ENCODE measurements around the gene CHTF8.

The CHTF8 gene

GRCh38 chr16:69169607-69170352, 37.4 kb upstream of the CHTF8 start:
- POLR2A ChIA-PET, result interaction anchor here (0.6 kb wide), 1 partner anchor 656 kb away, joined by 11 read pairs; no protein-coding TSS in a partner anchor
- no CpG with 5 or more reads among the region's 6 CpGs for WGBS (ENCODE audit: insufficient coverage)
- Histone ChIP-seq H3K27ac (ENCODE audit: insufficient read depth in 1 of 2, low read depth in 1 of 2, low read length in 2 of 2, poor library complexity in 1 of 2, severe bottlenecking in 2 of 2) (no peak overlapping the region), H3K9me3 (ENCODE audit: control extremely low read depth in 1 of 5, control insufficient read depth in 4 of 5, insufficient read depth in 2 of 5, low read depth in 1 of 5, low read length in 4 of 5) (no peaks in the 10 kb centered on the region), H3K27me3 (replicated peaks in 2 of 5; ENCODE audit: control insufficient read depth in 4 of 5, insufficient read depth in 5 of 5, low read length in 4 of 5) (peaks cover 0 to 12% (median 0%) of the 10 kb centered on the region in 5 experiments), H3K4me3 (ENCODE audit: control insufficient read depth in 1 of 7, extremely low read depth in 1 of 7, insufficient read depth in 4 of 7, low read depth in 2 of 7, low read length in 6 of 7) (no peak overlapping the region), H3K4me1 (ENCODE audit: control extremely low read depth in 1 of 4, control insufficient read depth in 4 of 4, insufficient read depth in 4 of 4, low read length in 3 of 4) (peaks cover 0 to 14% (median under 1%) of the 10 kb centered on the region in 4 experiments), H3K36me3 (ENCODE audit: control insufficient read depth in 4 of 4, insufficient read depth in 4 of 4, low read length in 3 of 4) (peaks cover 11 to 52% (median 37%) of the 10 kb centered on the region in 4 experiments)
- no peak for DNase-seq
- CTCF ChIA-PET, result interaction anchor here (1.5 to 2.3 kb wide), 2 partner anchors 20 to 115 kb away, joined by 6 to 7 read pairs; no protein-coding TSS in a partner anchor

- Histone ChIP-seq H3K27me3 (replicated peaks in 2 of 5; ENCODE audit: control insufficient read depth in 4 of 5, insufficient read depth in 5 of 5, low read length in 4 of 5) (peaks cover 0 to 12% (median 0%) of the 10 kb centered on the region in 5 experiments), H3K4me1 (ENCODE audit: control extremely low read depth in 1 of 4, control insufficient read depth in 4 of 4, insufficient read depth in 4 of 4, low read length in 3 of 4) (peaks cover 0 to 14% (median under 1%) of the 10 kb centered on the region in 4 experiments), H3K36me3 (ENCODE audit: control insufficient read depth in 4 of 4, insufficient read depth in 4 of 4, low read length in 3 of 4) (peaks cover 17 to 55% (median 39%) of the 10 kb centered on the region in 4 experiments), H3K4me3 (ENCODE audit: control insufficient read depth in 1 of 7, extremely low read depth in 1 of 7, insufficient read depth in 4 of 7, low read depth in 2 of 7, low read length in 6 of 7) (no peak overlapping the region), H3K9me3 (ENCODE audit: control extremely low read depth in 1 of 5, control insufficient read depth in 4 of 5, insufficient read depth in 2 of 5, low read depth in 1 of 5, low read length in 4 of 5) (no peaks in the 10 kb centered on the region), H3K27ac (ENCODE audit: insufficient read depth in 1 of 2, low read depth in 1 of 2, low read length in 2 of 2, poor library complexity in 1 of 2, severe bottlenecking in 2 of 2) (no peak overlapping the region)
- ChIA-PET POLR2A (no interaction called here), CTCF (interaction anchor here (1.5 kb wide), 1 partner anchor 19 kb away, joined by 6 read pairs; no protein-coding TSS in a partner anchor)
- WGBS (ENCODE audit: insufficient coverage), result 97% methylated on average over 4 of the region's 4 CpGs
- DNase-seq, result no peak
These were observed 36.7 kb upstream of the CHTF8 start for GRCh38 chr16:69169051-69169450.

GRCh38 chr16:69166946-69167930, 34.9 kb upstream of the CHTF8 start:
- Histone ChIP-seq H3K4me3 (ENCODE audit: control insufficient read depth in 1 of 7, extremely low read depth in 1 of 7, insufficient read depth in 4 of 7, low read depth in 2 of 7, low read length in 6 of 7) (no peak overlapping the region), H3K27me3 (replicated peaks in 2 of 5; ENCODE audit: control insufficient read depth in 4 of 5, insufficient read depth in 5 of 5, low read length in 4 of 5) (peaks cover 0 to 10% (median 0%) of the 10 kb centered on the region in 5 experiments), H3K27ac (ENCODE audit: insufficient read depth in 1 of 2, low read depth in 1 of 2, low read length in 2 of 2, poor library complexity in 1 of 2, severe bottlenecking in 2 of 2) (no peak overlapping the region), H3K4me1 (ENCODE audit: control extremely low read depth in 1 of 4, control insufficient read depth in 4 of 4, insufficient read depth in 4 of 4, low read length in 3 of 4) (peaks cover 0 to 14% (median under 1%) of the 10 kb centered on the region in 4 experiments), H3K36me3 (ENCODE audit: control insufficient read depth in 4 of 4, insufficient read depth in 4 of 4, low read length in 3 of 4) (peaks cover 24 to 65% (median 46%) of the 10 kb centered on the region in 4 experiments), H3K9me3 (ENCODE audit: control extremely low read depth in 1 of 5, control insufficient read depth in 4 of 5, insufficient read depth in 2 of 5, low read depth in 1 of 5, low read length in 4 of 5) (no peaks in the 10 kb centered on the region)
- 100% methylated on average over 4 of the region's 7 CpGs for WGBS (ENCODE audit: insufficient coverage)
- ChIA-PET POLR2A (no interaction called here), CTCF (interaction anchor here (0.7 to 1.4 kb wide), 4 partner anchors 14 to 118 kb away, joined by 3 to 4 read pairs (median 4); no protein-coding TSS in a partner anchor)
- DNase-seq, result no peak

- H3K4me3 ChIP-seq (ENCODE audit: control insufficient read depth in 1 of 7, extremely low read depth in 1 of 7, insufficient read depth in 4 of 7, low read depth in 2 of 7, low read length in 6 of 7), result no peak overlapping the region
- H3K9me3 ChIP-seq (ENCODE audit: control extremely low read depth in 1 of 5, control insufficient read depth in 4 of 5, insufficient read depth in 2 of 5, low read depth in 1 of 5, low read length in 4 of 5), result no peaks in the 10 kb centered on the region
- WGBS (ENCODE audit: insufficient coverage), result 100% methylated on average over 5 of the region's 8 CpGs
- peaks cover 0 to 10% (median under 1%) of the 10 kb centered on the region in 4 experiments for H3K4me1 ChIP-seq (ENCODE audit: control extremely low read depth in 1 of 4, control insufficient read depth in 4 of 4, insufficient read depth in 4 of 4, low read length in 3 of 4)
- ChIA-PET POLR2A (no interaction called here), CTCF (interaction anchor here (0.7 to 1.1 kb wide), 4 partner anchors 15 to 278 kb away, joined by 3 to 4 read pairs (median 3); no protein-coding TSS in a partner anchor)
- H3K27ac ChIP-seq (ENCODE audit: insufficient read depth in 1 of 2, low read depth in 1 of 2, low read length in 2 of 2, poor library complexity in 1 of 2, severe bottlenecking in 2 of 2), result no peak overlapping the region
- peaks cover 26 to 68% (median 49%) of the 10 kb centered on the region in 4 experiments for H3K36me3 ChIP-seq (ENCODE audit: control insufficient read depth in 4 of 4, insufficient read depth in 4 of 4, low read length in 3 of 4)
- peaks cover 0 to 10% (median 0%) of the 10 kb centered on the region in 5 experiments for H3K27me3 ChIP-seq (replicated peaks in 2 of 5; ENCODE audit: control insufficient read depth in 4 of 5, insufficient read depth in 5 of 5, low read length in 4 of 5)
- DNase-seq, result no peak
These were observed 33.9 kb upstream of the CHTF8 start for GRCh38 chr16:69166221-69166833.

- 98% methylated on average over 4 of the region's 6 CpGs for WGBS (ENCODE audit: insufficient coverage)
- POLR2A ChIA-PET, result interaction anchor here (0.6 kb wide), 1 partner anchor 1530 kb away, joined by 12 read pairs; no protein-coding TSS in a partner anchor
These were observed 33.2 kb upstream of the CHTF8 start for GRCh38 chr16:69165584-69165983.

GRCh38 chr16:69160192-69160591, 27.8 kb upstream of the CHTF8 start:
- Histone ChIP-seq H3K27ac (ENCODE audit: insufficient read depth in 1 of 2, low read depth in 1 of 2, low read length in 2 of 2, poor library complexity in 1 of 2, severe bottlenecking in 2 of 2) (no peak overlapping the region), H3K9me3 (ENCODE audit: control extremely low read depth in 1 of 5, control insufficient read depth in 4 of 5, insufficient read depth in 2 of 5, low read depth in 1 of 5, low read length in 4 of 5) (no peaks in the 10 kb centered on the region), H3K36me3 (ENCODE audit: control insufficient read depth in 4 of 4, insufficient read depth in 4 of 4, low read length in 3 of 4) (peaks cover 30 to 66% (median 49%) of the 10 kb centered on the region in 4 experiments), H3K4me1 (ENCODE audit: control extremely low read depth in 1 of 4, control insufficient read depth in 4 of 4, insufficient read depth in 4 of 4, low read length in 3 of 4) (no peaks in the 10 kb centered on the region), H3K27me3 (replicated peaks in 2 of 5; ENCODE audit: control insufficient read depth in 4 of 5, insufficient read depth in 5 of 5, low read length in 4 of 5) (peaks cover 0 to under 1% (median 0%) of the 10 kb centered on the region in 5 experiments), H3K4me3 (ENCODE audit: control insufficient read depth in 1 of 7, extremely low read depth in 1 of 7, insufficient read depth in 4 of 7, low read depth in 2 of 7, low read length in 6 of 7) (no peak overlapping the region)
- no peak for DNase-seq
- ChIA-PET CTCF (interaction anchor here (2.0 kb wide), 1 partner anchor 10 kb away, joined by 11 read pairs; no protein-coding TSS in a partner anchor), POLR2A (no interaction called here)
- 100% methylated on average over 1 of the region's 1 CpG for WGBS (ENCODE audit: insufficient coverage)

More at GRCh38 chr16:69165584-69165983, 33.2 kb upstream of the CHTF8 start:
- H3K4me1 ChIP-seq (ENCODE audit: control extremely low read depth in 1 of 4, control insufficient read depth in 4 of 4, insufficient read depth in 4 of 4, low read length in 3 of 4), result peaks cover 0 to 4% (median 0%) of the 10 kb centered on the region in 4 experiments
- no peak overlapping the region for H3K27ac ChIP-seq (ENCODE audit: insufficient read depth in 1 of 2, low read depth in 1 of 2, low read length in 2 of 2, poor library complexity in 1 of 2, severe bottlenecking in 2 of 2)
- CTCF ChIA-PET, result interaction anchor here (0.8 to 1.0 kb wide), 4 partner anchors 21 to 279 kb away, joined by 3 read pairs; no protein-coding TSS in a partner anchor
- H3K36me3 ChIP-seq (ENCODE audit: control insufficient read depth in 4 of 4, insufficient read depth in 4 of 4, low read length in 3 of 4), result peaks cover 26 to 73% (median 53%) of the 10 kb centered on the region in 4 experiments
- no peaks in the 10 kb centered on the region for H3K9me3 ChIP-seq (ENCODE audit: control extremely low read depth in 1 of 5, control insufficient read depth in 4 of 5, insufficient read depth in 2 of 5, low read depth in 1 of 5, low read length in 4 of 5)
- H3K4me3 ChIP-seq (ENCODE audit: control insufficient read depth in 1 of 7, extremely low read depth in 1 of 7, insufficient read depth in 4 of 7, low read depth in 2 of 7, low read length in 6 of 7), result no peak overlapping the region
- no peak for DNase-seq
- peaks cover 0 to 10% (median 0%) of the 10 kb centered on the region in 5 experiments for H3K27me3 ChIP-seq (replicated peaks in 2 of 5; ENCODE audit: control insufficient read depth in 4 of 5, insufficient read depth in 5 of 5, low read length in 4 of 5)

Measured in common myeloid progenitor, CD34-positive (primary cell).